K562 (cell line): ENCODE measurements around the gene C17orf50. TPM values are rescaled to one million over a fixed set of nuclear protein-coding genes. Genes with fewer than 3 reads are reported as not detected.

Experiments used
- ATAC-seq: fragments of 200-7000 bp; cut with Tn5 transposase; 3 replicates; pipeline ENCODE4 v1.9.1; 2020; ENCODE audit warnings: moderate library complexity
- BruUV-seq: library from RNA; stranded (reverse); fragments of 400-500 nt; replicated peaks from 2 replicates; lab custom pipeline; 2021; lab: Mats Ljungman, UMichigan
- CTCF ChIA-PET: fragments of 300-600 bp; formaldehyde crosslinking; extraction: SDS; loops from one replicate; lab custom pipeline; 2021; ENCODE audit warnings: low intra/inter-chr PET ratio; lab: Yijun Ruan, JAX
- POLR2A ChIA-PET: fragments of 300-600, 350-650 bp; sonication (Branson Sonifier 250); formaldehyde crosslinking; extraction: SDS; loops from one replicate; lab custom pipeline; 2021; ENCODE audit warnings: antibody characterized with exemption, inconsistent platforms; lab: Yijun Ruan, JAX
- DNase-seq, 4 experiments: peaks; one replicate each; pipeline versions ENCODE4 v3.0.0 to v3.0.0-alpha.2; 2011 to 2018; ENCODE audit warnings: low spot score in 3 of 4, mixed read lengths in 3 of 4; ENCODE audit errors: extremely low read depth in 1 of 4
- FAIRE-seq: peaks from 2 replicates; lab custom pipeline; 2011; peaks lifted over from hg19 to GRCh38; lab: Jason Lieb, UNC
- H2AFZ ChIP-seq: 2 replicates; pipeline ENCODE4 v1.6.0; 2011; ENCODE audit warnings: low read depth, low read length, control low read depth, inconsistent platforms
- H3K27ac ChIP-seq: fragments of 200-600 bp; 3 replicates; pipeline ENCODE4 v1.8.0; 2011; ENCODE audit warnings: low read depth, mild to moderate bottlenecking, control low read depth, inconsistent platforms, low read length, moderate library complexity, mixed read lengths; ENCODE audit errors: extremely low read depth
- H3K27me3 ChIP-seq, 2 experiments: fragments of 300-600 bp in 1 of 2; 2 replicates in 1 of 2; 3 replicates in 1 of 2; pipeline versions ENCODE4 v1.6.0 to v1.8.0; 2011; ENCODE audit warnings: inconsistent platforms in 2 of 2, low read length in 2 of 2, mild to moderate bottlenecking in 1 of 2, mixed read lengths in 1 of 2, moderate library complexity in 1 of 2; ENCODE audit not compliant: control insufficient read depth in 2 of 2, insufficient read depth in 2 of 2
- H3K36me3 ChIP-seq: fragments of 300-600 bp; 3 replicates; pipeline ENCODE4 v1.8.0; 2011; ENCODE audit warnings: mild to moderate bottlenecking, low read length, inconsistent platforms; ENCODE audit not compliant: control insufficient read depth, insufficient read depth
- H3K4me1 ChIP-seq, 2 experiments: fragments of 200-600 bp in 1 of 2; replicated peaks in 1 of 2; 2 replicates in 1 of 2; 3 replicates in 1 of 2; pipeline versions ENCODE4 v1.5.1 to v1.8.0; 2011; ENCODE audit warnings: inconsistent platforms in 2 of 2, low read length in 2 of 2, mild to moderate bottlenecking in 1 of 2, mixed read lengths in 1 of 2, moderate library complexity in 1 of 2; ENCODE audit not compliant: control insufficient read depth in 2 of 2, insufficient read depth in 2 of 2
- H3K4me2 ChIP-seq: 2 replicates; pipeline ENCODE4 v1.6.1; 2011; ENCODE audit warnings: low read length, control low read depth, inconsistent platforms, mixed read lengths; ENCODE audit not compliant: insufficient read depth
- H3K4me3 ChIP-seq: fragments of 200-600 bp; sonication (generic), shearing (Covaris generic); 2 replicates; pipeline ENCODE4 v1.5.1; 2016; ENCODE audit warnings: control low read depth, inconsistent platforms
- H3K79me2 ChIP-seq: fragments of 200-600 bp; 3 replicates; pipeline ENCODE4 v1.8.0; 2011; ENCODE audit warnings: low read length, inconsistent platforms; ENCODE audit not compliant: control insufficient read depth, insufficient read depth
- H3K9ac ChIP-seq, 2 experiments: 2 replicates each; pipeline versions ENCODE4 v1.6.0 to v1.6.1; 2011; ENCODE audit warnings: low read depth in 2 of 2, low read length in 2 of 2, control low read depth in 1 of 2, inconsistent platforms in 1 of 2, mild to moderate bottlenecking in 1 of 2, mixed read lengths in 1 of 2; ENCODE audit not compliant: insufficient read depth in 1 of 2
- H3K9me1 ChIP-seq: one replicate; pipeline ENCODE4 v1.6.0; 2011; ENCODE audit warnings: inconsistent platforms, mild to moderate bottlenecking, low read length, moderate library complexity; ENCODE audit not compliant: control insufficient read depth, insufficient read depth
- H3K9me3 ChIP-seq: replicated peaks from 2 replicates; pipeline ENCODE4 v1.5.1; 2011; ENCODE audit warnings: low read depth, low read length, inconsistent platforms; ENCODE audit not compliant: control insufficient read depth, insufficient read depth
- H4K20me1 ChIP-seq: replicated peaks from 2 replicates; pipeline ENCODE4 v1.6.1; 2011; ENCODE audit warnings: low read length, inconsistent platforms, mixed read lengths; ENCODE audit not compliant: control insufficient read depth, insufficient read depth
- KHSRP ChIP-seq: fragments of 450-650 bp; IDR thresholded peaks from 2 replicates; pipeline ENCODE4 v1.6.1; 2017
- POLR2A ChIP-seq: fragments of 450-650 bp; conservative IDR thresholded peaks from 2 replicates; pipeline ENCODE4 v1.6.1; 2016
- SP1 ChIP-seq: sonication (generic); formaldehyde crosslinking; IDR thresholded peaks from 2 replicates; pipeline ENCODE4 v1.8.1; 2022; ENCODE audit warnings: mild to moderate bottlenecking, missing genetic modification reagents
- ZNF134 ChIP-seq: fragments of 250-450 bp; sonication (Bioruptor Pico); conservative IDR thresholded peaks from 2 replicates; pipeline ENCODE4 v1.4.0; 2020
- WGBS: fragments of 100-300 bp; shearing (Covaris generic); methylation state at CpG from one replicate; pipeline ENCODE4 v1.1.6; 2016; ENCODE audit warnings: low coverage, mixed read lengths; ENCODE audit not compliant: insufficient coverage; ENCODE audit errors: missing lambda C conversion rate; 5-methylcytosine and 5-hydroxymethylcytosine counted together
- in situ Hi-C: fragments of 300-500 bp; cut with MboI; formaldehyde crosslinking; loops from 4 replicates; pipeline ENCODE4 v1.15.0; 2018; ENCODE audit warnings: inconsistent platforms, mixed read lengths
- intact Hi-C: fragments of 100-400 bp; cut with micrococcal nuclease; formaldehyde crosslinking; loops from 2 replicates; pipeline ENCODE4 v1.14.2; 2022
- polyA plus RNA-seq, 8 experiments: library from polyadenylated mRNA; depleted of rRNA in 4 of 8; stranded (reverse) in 5 of 8; unstranded in 3 of 8; fragments of >200 nt; fragmentation: Nextera tagmentation in 2 of 8; fragmentation: Illumina TruSeq in 1 of 8; extraction: Ambion mirVana in 2 of 8; extraction: Trizol in 1 of 8; gene quantifications; 2 replicates each; pipeline versions ENCODE4 v1.2.1 to v1.2.3, GENCODE V29; 2011 to 2014; ENCODE audit warnings: inconsistent platforms in 1 of 8, missing spikeins in 1 of 8
- total RNA-seq, 7 experiments: library from RNA; depleted of rRNA in 6 of 7; stranded (reverse); fragments of >200 nt in 6 of 7; fragmentation: Illumina TruSeq in 2 of 7; extraction: Trizol in 2 of 7; gene quantifications; 2 replicates each; pipeline versions ENCODE4 v1.2.1 to v1.2.3, GENCODE V29; 2011 to 2021; ENCODE audit warnings: low replicate concordance in 1 of 7
- TF ChIP-seq, protein P1 (sequence below): IDR thresholded peaks from 3 replicates; pipeline ENCODE4 v1.6.1; 2011; ENCODE audit warnings: borderline replicate concordance, mild to moderate bottlenecking; ENCODE audit not compliant: insufficient read length, insufficient read depth
- TF ChIP-seq, protein P2 (sequence below): fragments of 450-650 bp; formaldehyde crosslinking; IDR thresholded peaks from 2 replicates; pipeline ENCODE4 v1.4.0; 2022; ENCODE audit warnings: missing genetic modification characterization
- TF ChIP-seq, protein P3 (sequence below), 2 experiments: IDR thresholded peaks in 1 of 2; conservative IDR thresholded peaks in 1 of 2; 2 replicates each; pipeline ENCODE4 v1.6.1; 2016; ENCODE audit warnings: low read depth in 2 of 2, mild to moderate bottlenecking in 1 of 2, missing compliant biosample characterization in 1 of 2, missing genetic modification characterization in 1 of 2, moderate library complexity in 1 of 2

Gene C17orf50
- total and polyA plus RNA-seq, 9 of the 15 experiments (the other 6 are each of a cell fraction or from before 2014, with no cell fraction given), result not detected

DNA sequence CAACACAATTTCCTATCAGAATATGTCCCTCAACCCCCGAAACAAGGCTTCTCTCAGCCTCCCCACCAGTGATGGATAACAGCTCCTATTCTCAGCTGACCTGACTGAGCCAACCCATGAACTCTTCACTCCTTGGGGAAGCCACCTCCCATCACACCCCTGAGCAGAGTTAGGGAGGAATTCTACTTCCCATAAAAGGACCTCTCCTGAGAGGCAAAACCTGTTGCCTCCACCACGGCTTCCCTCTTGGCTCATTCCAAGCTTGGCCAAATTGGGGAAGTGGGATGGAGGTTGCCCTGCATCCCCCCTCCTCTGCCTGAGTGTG, 34.9 kb upstream of the C17orf50 start:
- DNase-seq, result no peak
- H3K4me1 ChIP-seq, result no peaks in the 10 kb centered on the region
- no peak overlapping the region for H3K4me2 ChIP-seq
- POLR2A ChIA-PET, result no interaction called here
- ATAC-seq, result no peak
- no peak for FAIRE-seq
- no peak overlapping the region for H3K27ac ChIP-seq
- H3K4me3 ChIP-seq, result no peak overlapping the region
- in situ Hi-C loops, result loop anchor here (25.0 kb wide), 1 partner anchor 1288 kb away; no protein-coding TSS in a partner anchor
- CTCF ChIA-PET, result no interaction called here
- H3K27me3 ChIP-seq, result no peaks in the 10 kb centered on the region
- H2AFZ ChIP-seq, result no peak overlapping the region
- H3K9me3 ChIP-seq, result no peaks in the 10 kb centered on the region
- BruUV-seq, result TSS peak; percentile 40
- intact Hi-C loops, result no loop called here
- no peaks in the 10 kb centered on the region for H3K79me2 ChIP-seq
- H4K20me1 ChIP-seq, result no peaks in the 10 kb centered on the region; the same call in 1 of the 2 replicates
- no peak for TF ChIP-seq KHSRP
- TF ChIP-seq POLR2A, result no peak
- TF ChIP-seq, protein P1, sequence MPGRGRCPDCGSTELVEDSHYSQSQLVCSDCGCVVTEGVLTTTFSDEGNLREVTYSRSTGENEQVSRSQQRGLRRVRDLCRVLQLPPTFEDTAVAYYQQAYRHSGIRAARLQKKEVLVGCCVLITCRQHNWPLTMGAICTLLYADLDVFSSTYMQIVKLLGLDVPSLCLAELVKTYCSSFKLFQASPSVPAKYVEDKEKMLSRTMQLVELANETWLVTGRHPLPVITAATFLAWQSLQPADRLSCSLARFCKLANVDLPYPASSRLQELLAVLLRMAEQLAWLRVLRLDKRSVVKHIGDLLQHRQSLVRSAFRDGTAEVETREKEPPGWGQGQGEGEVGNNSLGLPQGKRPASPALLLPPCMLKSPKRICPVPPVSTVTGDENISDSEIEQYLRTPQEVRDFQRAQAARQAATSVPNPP, result no peak
- TF ChIP-seq, protein P2, sequence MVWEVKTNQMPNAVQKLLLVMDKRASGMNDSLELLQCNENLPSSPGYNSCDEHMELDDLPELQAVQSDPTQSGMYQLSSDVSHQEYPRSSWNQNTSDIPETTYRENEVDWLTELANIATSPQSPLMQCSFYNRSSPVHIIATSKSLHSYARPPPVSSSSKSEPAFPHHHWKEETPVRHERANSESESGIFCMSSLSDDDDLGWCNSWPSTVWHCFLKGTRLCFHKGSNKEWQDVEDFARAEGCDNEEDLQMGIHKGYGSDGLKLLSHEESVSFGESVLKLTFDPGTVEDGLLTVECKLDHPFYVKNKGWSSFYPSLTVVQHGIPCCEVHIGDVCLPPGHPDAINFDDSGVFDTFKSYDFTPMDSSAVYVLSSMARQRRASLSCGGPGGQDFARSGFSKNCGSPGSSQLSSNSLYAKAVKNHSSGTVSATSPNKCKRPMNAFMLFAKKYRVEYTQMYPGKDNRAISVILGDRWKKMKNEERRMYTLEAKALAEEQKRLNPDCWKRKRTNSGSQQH (CRISPR knock-in tag), result no peak
- TF ChIP-seq, protein P3, sequence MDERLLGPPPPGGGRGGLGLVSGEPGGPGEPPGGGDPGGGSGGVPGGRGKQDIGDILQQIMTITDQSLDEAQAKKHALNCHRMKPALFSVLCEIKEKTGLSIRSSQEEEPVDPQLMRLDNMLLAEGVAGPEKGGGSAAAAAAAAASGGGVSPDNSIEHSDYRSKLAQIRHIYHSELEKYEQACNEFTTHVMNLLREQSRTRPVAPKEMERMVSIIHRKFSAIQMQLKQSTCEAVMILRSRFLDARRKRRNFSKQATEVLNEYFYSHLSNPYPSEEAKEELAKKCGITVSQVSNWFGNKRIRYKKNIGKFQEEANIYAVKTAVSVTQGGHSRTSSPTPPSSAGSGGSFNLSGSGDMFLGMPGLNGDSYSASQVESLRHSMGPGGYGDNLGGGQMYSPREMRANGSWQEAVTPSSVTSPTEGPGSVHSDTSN (CRISPR knock-in tag; IDR thresholded peaks at IDR 0.05; ENCODE audit: low read depth), result no peak
- TF ChIP-seq, protein P3 (tag; conservative IDR thresholded peaks at IDR 0.05; ENCODE audit: low read depth), result no peak
- no peak for TF ChIP-seq SP1
- TF ChIP-seq ZNF134 (CRISPR knock-in tag), result no peak
- H3K9me1 ChIP-seq, result no peaks in the 10 kb centered on the region
- no peak overlapping the region for H3K9ac ChIP-seq
- H3K36me3 ChIP-seq, result peaks cover 66% of the 10 kb centered on the region
- WGBS, result 89% methylated on average over 2 of the region's 2 CpGs
